Peyer's patch (tissue), 4 donors: ENCODE results near the gene RIMBP3C.

Experiments used
- POLR2A ChIP-seq, 2 donors: fragments of 450-650 bp; IDR thresholded peaks; one replicate each; pipeline ENCODE4 v1.5.1; 2017; ENCODE audit warnings: antibody characterized with exemption in 2 of 2, mild to moderate bottlenecking in 2 of 2, moderate library complexity in 2 of 2
- TF ChIP-seq, protein P1 (sequence below), 6 experiments: fragments of 450-650 bp in 4 of 6; fragments of 200-600 bp in 2 of 6; sonication (generic) in 1 of 6; IDR thresholded peaks; one replicate each; pipeline ENCODE4 v1.5.1; 2017 to 2019; ENCODE audit warnings: antibody characterized with exemption in 6 of 6, mild to moderate bottlenecking in 3 of 6, moderate library complexity in 1 of 6

DNA sequence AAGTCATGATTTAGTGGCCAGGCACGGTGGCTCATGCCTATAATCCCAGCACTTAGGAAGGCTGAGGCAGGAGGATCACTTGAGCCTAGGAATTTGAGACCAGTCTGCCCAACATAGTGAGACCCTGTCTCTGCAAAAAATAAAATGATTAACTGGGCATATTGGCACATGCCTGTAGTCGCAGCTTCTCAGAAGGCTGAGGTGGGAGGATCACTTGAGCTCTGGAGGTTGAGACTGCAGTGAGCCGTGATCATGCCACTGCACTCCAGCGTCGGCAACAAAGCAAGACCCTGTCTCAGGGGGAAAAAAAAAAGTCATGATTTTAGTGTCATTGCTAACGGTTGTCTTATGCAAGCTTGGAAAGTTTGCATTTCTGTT is 28.2 kb upstream of the RIMBP3C start:
- no peak for TF ChIP-seq POLR2A (IDR thresholded peaks at IDR 0.05)
- TF ChIP-seq, protein P1, sequence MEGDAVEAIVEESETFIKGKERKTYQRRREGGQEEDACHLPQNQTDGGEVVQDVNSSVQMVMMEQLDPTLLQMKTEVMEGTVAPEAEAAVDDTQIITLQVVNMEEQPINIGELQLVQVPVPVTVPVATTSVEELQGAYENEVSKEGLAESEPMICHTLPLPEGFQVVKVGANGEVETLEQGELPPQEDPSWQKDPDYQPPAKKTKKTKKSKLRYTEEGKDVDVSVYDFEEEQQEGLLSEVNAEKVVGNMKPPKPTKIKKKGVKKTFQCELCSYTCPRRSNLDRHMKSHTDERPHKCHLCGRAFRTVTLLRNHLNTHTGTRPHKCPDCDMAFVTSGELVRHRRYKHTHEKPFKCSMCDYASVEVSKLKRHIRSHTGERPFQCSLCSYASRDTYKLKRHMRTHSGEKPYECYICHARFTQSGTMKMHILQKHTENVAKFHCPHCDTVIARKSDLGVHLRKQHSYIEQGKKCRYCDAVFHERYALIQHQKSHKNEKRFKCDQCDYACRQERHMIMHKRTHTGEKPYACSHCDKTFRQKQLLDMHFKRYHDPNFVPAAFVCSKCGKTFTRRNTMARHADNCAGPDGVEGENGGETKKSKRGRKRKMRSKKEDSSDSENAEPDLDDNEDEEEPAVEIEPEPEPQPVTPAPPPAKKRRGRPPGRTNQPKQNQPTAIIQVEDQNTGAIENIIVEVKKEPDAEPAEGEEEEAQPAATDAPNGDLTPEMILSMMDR (IDR thresholded peaks at IDR 0.05) = no peak
